Heart right ventricle (tissue), 16 donors: ENCODE results near the gene PIPOX. TPM values are rescaled to one million over a fixed set of nuclear protein-coding genes. Genes with fewer than 3 reads are reported as not detected.

Experiments used
- ATAC-seq, 8 donors: fragments of 200-7000 bp; cut with Tn5 transposase; one replicate each; pipeline ENCODE4 v1.9.1; 2020; ENCODE audit warnings: mild to moderate bottlenecking in 8 of 8, moderate library complexity in 8 of 8, moderate number of reproducible peaks in 1 of 8
- DNase-seq, 2 donors: peaks; one replicate each; pipeline ENCODE4 v3.0.0-alpha.2; 2020
- H3K27ac ChIP-seq, 10 donors: fragments of 200-600 bp; sonication (generic) in 2 of 10; one replicate each; pipeline versions ENCODE4 v1.5.0 to v1.8.0; 2020 to 2022; ENCODE audit warnings: mild to moderate bottlenecking in 3 of 10
- H3K27me3 ChIP-seq, 7 donors: fragments of 200-600 bp; one replicate each; pipeline ENCODE4 v1.8.0; 2021 to 2022; ENCODE audit warnings: mild to moderate bottlenecking in 2 of 7
- H3K36me3 ChIP-seq, 9 donors: fragments of 200-600 bp; sonication (generic) in 1 of 9; one replicate each; pipeline versions ENCODE4 v1.5.0 to v1.8.0; 2020 to 2022; ENCODE audit warnings: mild to moderate bottlenecking in 2 of 9
- H3K4me1 ChIP-seq, 9 donors: fragments of 200-600 bp; sonication (generic) in 1 of 9; one replicate each; pipeline versions ENCODE4 v1.5.0 to v1.8.0; 2020 to 2022; ENCODE audit warnings: mild to moderate bottlenecking in 4 of 9
- H3K4me3 ChIP-seq, 10 donors: fragments of 200-600 bp; sonication (generic) in 2 of 10; one replicate each; pipeline versions ENCODE4 v1.5.0 to v1.8.0; 2020 to 2022; ENCODE audit warnings: mild to moderate bottlenecking in 7 of 10, moderate library complexity in 2 of 10
- H3K9me3 ChIP-seq, 11 donors: fragments of 200-600 bp in 10 of 11; sonication (generic) in 2 of 11; one replicate each; pipeline versions ENCODE4 v1.5.0 to v1.8.0; 2013 to 2022; ENCODE audit warnings: mild to moderate bottlenecking in 2 of 11, control low read depth in 1 of 11, moderate library complexity in 1 of 11
- WGBS, 2 donors: extraction: QIAGEN DNeasy Blood & Tissue Kit; methylation state at CpG; one replicate each; pipeline ENCODE4 v1.1.7; 2013; ENCODE audit warnings: inconsistent platforms in 1 of 2; 5-methylcytosine and 5-hydroxymethylcytosine counted together
- intact Hi-C, 10 donors: fragments of 100-400 bp; cut with DNase I; formaldehyde crosslinking; loops; one replicate each; pipeline versions ENCODE4 v1.11.1 to v1.14.2; 2022
- polyA plus RNA-seq, 2 donors: library from polyadenylated mRNA; stranded (reverse); fragments of 200-250 nt; gene quantifications; one replicate each; pipeline ENCODE4 v1.2.3, GENCODE V29; 2013
- total RNA-seq, 10 donors: library from RNA; stranded (reverse); fragmentation: NEBNext Ultra II Directional in 3 of 10; extraction: Animal tissue kit (Norgen Biotek cat#: 25700) in 3 of 10; gene quantifications; one replicate each; pipeline versions ENCODE4 v1.2.1 to v1.2.4, GENCODE V29; 2021 to 2023
- TF ChIP-seq, protein P1 (sequence below), 9 donors: fragments of 200-600 bp; sonication (generic) in 2 of 9; IDR thresholded peaks; one replicate each; pipeline versions ENCODE4 v1.5.0 to v1.8.0; 2021 to 2022; ENCODE audit warnings: antibody characterized with exemption in 9 of 9, mild to moderate bottlenecking in 5 of 9, moderate library complexity in 1 of 9
- donor health status: Arrhythmogenic right ventricular cardiomyopathy.
- donor health status: ischemic (EF 13 %, LVEDD 7.1; RV severe dilation, severe dysfunction).
- donor health status: healthy with polysubstance abuse.
- donor health status: DM: no; HTN: yes; CAD: no.
- donor health status: DM: no; HTN: no; CAD: no.
- donor health status: ischemic (EF 25% LVEDD 6.9; RV normal size, moderate dysfunction).
- donor health status: ischemic (EF 25% LVEDD 5.7; RV mildly dilated, moderate dysfunction).
- donor health status: healthy.
- donor health status: DM: yes; HTN: yes; CAD: no.
- donor health status: Ischemic cardiomyopathy.
- donor health status: ischemic (EF 35%, LVEDD 5.7; RV mildly dilated, moderate dysfunction).
- donor health status: nonischemic (EF 11% LVEDD 7.7; RV severe dilation, severe dysfunction).
- donor health status: DM: yes; HTN: yes; CAD: no.
- donor health status: PGD.
- donor health status: ischemic (EF 29% LVEDD 5.4; RV normal size, mild dysfunction).
- donor health status: nonischemic (EF 23%, LVEDD 6.1; RV moderate dilation, normal function).

The PIPOX gene
- total and polyA plus RNA-seq, 12 donors, result 0.12 to 4.1 (median 0.76) TPM; not detected in 2

DNA sequence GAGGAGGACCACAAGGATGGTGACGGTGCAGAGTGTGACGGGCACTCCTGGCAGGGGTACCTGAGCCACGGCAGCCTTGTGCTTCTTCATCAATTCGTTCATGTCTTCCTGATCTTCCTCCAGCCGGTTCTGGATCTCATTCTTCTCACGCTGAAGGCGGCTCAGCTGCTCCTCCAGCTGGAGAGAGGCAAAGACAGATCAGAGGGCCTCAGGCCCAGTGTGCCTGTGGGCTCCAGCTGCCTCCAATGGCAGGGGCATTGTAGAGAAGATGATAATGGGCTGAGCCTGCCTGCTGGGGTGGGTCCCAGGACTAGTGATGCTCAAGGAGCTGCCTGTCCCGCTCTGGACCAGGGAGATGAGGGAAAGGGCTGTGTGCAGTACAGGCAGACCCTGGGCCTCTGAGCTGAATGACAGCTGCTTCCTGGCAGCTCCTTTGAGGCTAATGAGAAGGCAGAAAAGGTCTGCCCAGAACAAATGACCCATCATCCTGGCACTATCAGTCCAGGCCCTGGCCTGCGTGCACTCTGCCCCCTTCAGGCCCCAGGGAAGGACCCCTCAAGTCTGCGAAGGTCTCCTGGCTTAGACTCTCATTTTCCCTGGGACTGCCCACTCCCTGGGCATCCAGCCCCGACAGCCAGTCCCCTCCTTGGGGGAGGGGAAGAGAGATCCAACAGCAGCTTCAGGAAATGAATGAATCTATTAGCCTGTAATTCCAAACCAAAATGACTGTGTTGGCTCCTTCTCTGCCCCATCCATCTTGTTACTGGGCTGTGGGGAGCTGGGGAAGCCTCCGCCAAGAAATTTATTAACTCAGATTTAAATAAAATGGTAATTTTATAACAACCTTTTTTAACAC, 48.0 kb downstream of the PIPOX start:
- H3K4me3 ChIP-seq, result no peak overlapping the region
- intact Hi-C loops, result loop anchor here in 1 of 10 donors (1.0 kb wide), 1 partner anchor 10 kb away; no protein-coding TSS in a partner anchor
- no peaks in the 10 kb centered on the region for H3K27me3 ChIP-seq
- DNase-seq (no peak), ATAC-seq (no peak)
- TF ChIP-seq, protein P1, sequence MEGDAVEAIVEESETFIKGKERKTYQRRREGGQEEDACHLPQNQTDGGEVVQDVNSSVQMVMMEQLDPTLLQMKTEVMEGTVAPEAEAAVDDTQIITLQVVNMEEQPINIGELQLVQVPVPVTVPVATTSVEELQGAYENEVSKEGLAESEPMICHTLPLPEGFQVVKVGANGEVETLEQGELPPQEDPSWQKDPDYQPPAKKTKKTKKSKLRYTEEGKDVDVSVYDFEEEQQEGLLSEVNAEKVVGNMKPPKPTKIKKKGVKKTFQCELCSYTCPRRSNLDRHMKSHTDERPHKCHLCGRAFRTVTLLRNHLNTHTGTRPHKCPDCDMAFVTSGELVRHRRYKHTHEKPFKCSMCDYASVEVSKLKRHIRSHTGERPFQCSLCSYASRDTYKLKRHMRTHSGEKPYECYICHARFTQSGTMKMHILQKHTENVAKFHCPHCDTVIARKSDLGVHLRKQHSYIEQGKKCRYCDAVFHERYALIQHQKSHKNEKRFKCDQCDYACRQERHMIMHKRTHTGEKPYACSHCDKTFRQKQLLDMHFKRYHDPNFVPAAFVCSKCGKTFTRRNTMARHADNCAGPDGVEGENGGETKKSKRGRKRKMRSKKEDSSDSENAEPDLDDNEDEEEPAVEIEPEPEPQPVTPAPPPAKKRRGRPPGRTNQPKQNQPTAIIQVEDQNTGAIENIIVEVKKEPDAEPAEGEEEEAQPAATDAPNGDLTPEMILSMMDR (IDR thresholded peaks at IDR 0.05), result no peak
- WGBS, 2 donors, result 72 to 78% methylated on average over 12 of the region's 12 CpGs
- no peaks in the 10 kb centered on the region for H3K9me3 ChIP-seq
- no peak overlapping the region for H3K27ac ChIP-seq
- H3K4me1 ChIP-seq, result peaks cover 0 to 15% (median 0%) of the 10 kb centered on the region in 9 donors
- peaks cover 8 to 100% (median 93%) of the 10 kb centered on the region in 9 donors for H3K36me3 ChIP-seq

DNA sequence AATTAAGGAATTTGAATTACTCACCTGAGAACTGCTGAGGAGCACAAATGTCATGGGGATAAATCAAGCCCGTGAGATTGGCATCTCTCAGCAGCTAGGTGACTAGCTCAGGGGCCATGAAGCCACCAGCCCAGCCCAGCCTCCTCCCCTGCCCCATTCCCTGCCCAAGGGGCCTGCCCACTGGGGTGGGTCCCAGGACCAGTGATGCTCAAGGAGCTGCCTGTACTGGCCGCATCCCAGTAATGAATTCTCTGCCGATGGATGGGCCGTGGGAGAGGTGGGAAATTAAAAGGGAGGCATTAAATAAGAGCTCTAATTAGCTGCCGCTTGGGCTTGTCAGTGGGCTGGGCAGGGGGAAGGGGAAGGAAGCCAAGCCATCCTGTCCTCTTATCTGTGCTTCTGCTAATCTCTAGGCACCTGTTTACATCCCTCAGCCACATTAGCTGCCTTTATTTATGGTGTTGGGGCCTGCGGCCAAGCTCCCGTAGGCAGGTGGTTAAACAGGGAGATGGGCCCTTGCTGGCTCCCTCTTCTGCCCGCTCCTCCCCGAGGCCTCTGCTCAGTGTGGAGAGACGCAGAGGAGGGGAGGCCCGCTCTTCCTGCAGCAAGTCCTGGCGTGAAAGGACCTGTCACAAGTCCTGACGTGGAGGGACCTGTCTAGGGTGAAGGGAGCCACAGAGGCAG, 48.8 kb downstream of the PIPOX start:
- H3K4me3 ChIP-seq, result no peak overlapping the region
- peaks cover 8 to 100% (median 94%) of the 10 kb centered on the region in 9 donors for H3K36me3 ChIP-seq
- DNase-seq (no peak), ATAC-seq (peak in 5 of 8 donors; percentile 27 to 45 (median 44))
- intact Hi-C loops, result loop anchor here in 1 of 10 donors (1.0 kb wide), 1 partner anchor 10 kb away; no protein-coding TSS in a partner anchor
- TF ChIP-seq, protein P1 (IDR thresholded peaks at IDR 0.05), result no peak
- peaks cover 0 to 15% (median 0%) of the 10 kb centered on the region in 9 donors for H3K4me1 ChIP-seq
- 58 to 69% methylated on average over 13 of the region's 13 CpGs for whole genome bisulfite sequencing, 2 donors
- H3K27ac ChIP-seq, result no peak overlapping the region
- no peaks in the 10 kb centered on the region for H3K9me3 ChIP-seq
- H3K27me3 ChIP-seq, result no peaks in the 10 kb centered on the region

DNA sequence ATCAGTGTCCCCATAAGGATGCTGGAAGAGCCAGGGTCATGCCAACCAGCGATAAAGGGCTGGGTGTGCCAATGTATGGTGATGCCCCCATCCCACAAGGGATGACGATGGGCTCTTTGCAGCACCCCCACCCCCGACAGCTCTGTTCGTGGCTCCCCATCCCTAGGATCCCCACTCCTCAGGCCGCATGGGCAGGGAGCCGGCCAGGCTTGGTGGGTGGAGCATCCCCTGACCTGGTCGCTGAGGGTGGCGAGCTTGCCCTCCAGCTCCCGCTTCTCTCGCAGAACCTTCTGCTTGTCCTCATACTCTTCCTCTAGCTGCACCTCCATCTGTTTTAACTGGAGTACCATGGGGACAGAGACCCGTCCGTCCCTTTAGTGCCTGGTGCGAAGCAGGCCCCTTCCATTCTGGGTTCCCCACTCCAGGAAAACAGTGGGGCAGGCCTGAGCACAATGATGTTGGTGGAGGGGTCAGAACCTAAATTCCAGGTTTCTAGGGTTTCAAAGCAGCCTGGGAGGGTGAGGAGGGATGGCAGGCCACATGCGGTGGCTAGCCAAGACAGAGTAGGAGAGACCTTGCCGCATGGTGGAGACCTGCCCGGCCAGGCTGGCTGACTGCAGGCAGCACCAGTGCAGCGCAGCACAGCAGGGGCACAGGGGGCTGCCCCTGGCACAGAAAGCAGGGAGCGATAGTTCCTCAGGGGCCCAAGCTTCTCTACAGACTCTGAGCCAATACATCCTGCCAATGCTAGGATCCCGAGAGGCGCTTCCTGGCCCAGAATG, 50.3 kb downstream of the PIPOX start:
- DNase-seq, result no peak
- intact Hi-C loops, result no loop called here
- Histone ChIP-seq H3K27ac (no peak overlapping the region), H3K4me3 (no peak overlapping the region), H3K4me1 (peaks cover 0 to 15% (median 0%) of the 10 kb centered on the region in 9 donors), H3K9me3 (no peaks in the 10 kb centered on the region), H3K27me3 (no peaks in the 10 kb centered on the region), H3K36me3 (peaks cover 16 to 100% (median 96%) of the 10 kb centered on the region in 9 donors)
- no peak for ATAC-seq
- TF ChIP-seq, protein P1 (IDR thresholded peaks at IDR 0.05), result no peak
- WGBS, 2 donors, result 94 to 96% methylated on average over 20 of the region's 20 CpGs
